ENCODE data around the gene ACOT7.

- TF ChIP-seq EZH2 (IDR thresholded peaks at IDR 0.05) (no peak), FOXP2 (optimal IDR thresholded peaks at IDR 0.05; ENCODE audit: control extremely low read depth, extremely low read length, insufficient read depth) (no peak)
Measured at GRCh38 chr1:6307099-6307498, 86.5 kb downstream of the ACOT7 start.
